HepG2 (cell line): Measurements from ENCODE around the gene SSC5D. TPM values are rescaled to one million over a fixed set of nuclear protein-coding genes. Genes with fewer than 3 reads are reported as not detected.
A peak's percentile ranks its signal among the peaks of the same experiment; 100 is the strongest.

Experiments used
- AGO1 ChIP-seq: fragments of 200-400 bp; formaldehyde crosslinking; IDR thresholded peaks from 2 replicates; pipeline ENCODE4 v1.6.1; 2017; ENCODE audit warnings: mild to moderate bottlenecking, low read depth, low read length, moderate library complexity; ENCODE audit not compliant: poor library complexity, severe bottlenecking
- CSRNP2 ChIP-seq: sonication (generic); formaldehyde crosslinking; conservative IDR thresholded peaks from 2 replicates; pipeline ENCODE4 v1.8.0; 2022; ENCODE audit warnings: low read depth, missing genetic modification reagents
- FIP1L1 ChIP-seq: fragments of 200-400 bp; formaldehyde crosslinking; IDR thresholded peaks from 2 replicates; pipeline ENCODE4 v1.6.1; 2018; ENCODE audit warnings: low read depth, mild to moderate bottlenecking, low read length, moderate library complexity, borderline replicate concordance; ENCODE audit not compliant: insufficient read depth
- MAF1 ChIP-seq: sonication (generic); formaldehyde crosslinking; IDR thresholded peaks from 2 replicates; pipeline ENCODE4 v1.5.0; 2020; ENCODE audit warnings: missing genetic modification reagents, borderline replicate concordance
- MXI1 ChIP-seq: IDR thresholded peaks from 3 replicates; pipeline ENCODE4 v1.6.1; 2012; ENCODE audit warnings: low read depth, low read length, inconsistent platforms, borderline replicate concordance
- MYC ChIP-seq: sonication (generic); formaldehyde crosslinking; IDR thresholded peaks from 2 replicates; pipeline ENCODE4 v1.9.0; 2021; ENCODE audit warnings: missing genetic modification reagents, borderline replicate concordance
- NFE2 ChIP-seq: sonication (generic); formaldehyde crosslinking; IDR thresholded peaks from 2 replicates; pipeline ENCODE4 v1.4.0; 2020; ENCODE audit warnings: missing genetic modification reagents
- PLSCR1 ChIP-seq: sonication (generic); formaldehyde crosslinking; IDR thresholded peaks from 2 replicates; pipeline ENCODE4 v1.5.0; 2020; ENCODE audit warnings: missing genetic modification reagents, mild to moderate bottlenecking, borderline replicate concordance
- RELA ChIP-seq: sonication (generic); formaldehyde crosslinking; IDR thresholded peaks from 2 replicates; pipeline ENCODE4 v1.4.0; 2020; ENCODE audit warnings: missing genetic modification reagents
- RORA ChIP-seq: sonication (generic); formaldehyde crosslinking; IDR thresholded peaks from 2 replicates; pipeline ENCODE4 v1.5.0; 2020; ENCODE audit warnings: mild to moderate bottlenecking, missing genetic modification reagents, moderate library complexity
- SP5 ChIP-seq: IDR thresholded peaks from 2 replicates; pipeline ENCODE4 v1.6.1; 2016; ENCODE audit warnings: low read depth, borderline replicate concordance
- ZMYM2 ChIP-seq: sonication (generic); formaldehyde crosslinking; IDR thresholded peaks from 2 replicates; pipeline ENCODE4 v1.8.0; 2022; ENCODE audit warnings: mild to moderate bottlenecking, missing genetic modification reagents
- ZNF224 ChIP-seq: sonication (generic); formaldehyde crosslinking; IDR thresholded peaks from 2 replicates; pipeline ENCODE4 v1.5.0; 2020; ENCODE audit warnings: mild to moderate bottlenecking, missing genetic modification reagents
- ZNF577 ChIP-seq: sonication (generic); formaldehyde crosslinking; IDR thresholded peaks from 2 replicates; pipeline ENCODE4 v1.4.0; 2020; ENCODE audit warnings: mild to moderate bottlenecking, low read depth, missing genetic modification reagents, borderline replicate concordance
- ZNF629 ChIP-seq: sonication (generic); formaldehyde crosslinking; conservative IDR thresholded peaks from 2 replicates; pipeline ENCODE4 v1.5.0; 2020; ENCODE audit warnings: missing genetic modification reagents
- ZNF713 ChIP-seq: sonication (generic); formaldehyde crosslinking; IDR thresholded peaks from 2 replicates; pipeline ENCODE4 v1.4.0; 2020; ENCODE audit warnings: mild to moderate bottlenecking, missing genetic modification reagents
- ZNF891 ChIP-seq: sonication (generic); formaldehyde crosslinking; IDR thresholded peaks from 2 replicates; pipeline ENCODE4 v1.5.0; 2020; ENCODE audit warnings: mild to moderate bottlenecking, missing genetic modification reagents
- ZSCAN25 ChIP-seq: sonication (generic); formaldehyde crosslinking; IDR thresholded peaks from 2 replicates; pipeline ENCODE4 v1.8.0; 2022; ENCODE audit warnings: mild to moderate bottlenecking, missing genetic modification reagents
- polyA plus RNA-seq, 8 experiments: library from polyadenylated mRNA; depleted of rRNA in 3 of 8; stranded (reverse) in 7 of 8; unstranded in 1 of 8; fragments of >200 nt; fragmentation: Illumina TruSeq in 4 of 8; extraction: Trizol in 4 of 8; gene quantifications; 2 replicates each; pipeline versions ENCODE4 v1.2.1 to v1.2.3, GENCODE V29; 2011 to 2016; ENCODE audit warnings: low read depth in 4 of 8, missing spikeins in 1 of 8, mixed read lengths in 1 of 8; ENCODE audit not compliant: insufficient read depth in 1 of 8
- total RNA-seq, 5 experiments: library from RNA; depleted of rRNA; stranded (reverse); fragments of >200 nt; fragmentation: Illumina TruSeq; extraction: Trizol; gene quantifications; 2 replicates each; pipeline ENCODE4 v1.2.3, GENCODE V29; 2016; ENCODE audit warnings: low read depth in 1 of 5
- TF ChIP-seq, protein P1 (sequence below): sonication (generic); formaldehyde crosslinking; IDR thresholded peaks from 2 replicates; pipeline ENCODE4 v1.5.1; 2020; ENCODE audit warnings: mild to moderate bottlenecking, missing genetic modification reagents
- TF ChIP-seq, protein P2 (sequence below): sonication (generic); formaldehyde crosslinking; conservative IDR thresholded peaks from 2 replicates; pipeline ENCODE4 v1.8.1; 2023; ENCODE audit warnings: missing genetic modification reagents
- TF ChIP-seq, protein P3 (sequence below): sonication (generic); formaldehyde crosslinking; IDR thresholded peaks from 2 replicates; pipeline ENCODE4 v1.4.0; 2020; ENCODE audit warnings: missing genetic modification reagents

Gene SSC5D
- total and polyA plus RNA-seq, 2 of the 13 experiments (the other 11 are each of a cell fraction or from before 2014, with no cell fraction given) = not detected

- no peak for TF ChIP-seq CSRNP2 (CRISPR knock-in tag)
- TF ChIP-seq, protein P1, sequence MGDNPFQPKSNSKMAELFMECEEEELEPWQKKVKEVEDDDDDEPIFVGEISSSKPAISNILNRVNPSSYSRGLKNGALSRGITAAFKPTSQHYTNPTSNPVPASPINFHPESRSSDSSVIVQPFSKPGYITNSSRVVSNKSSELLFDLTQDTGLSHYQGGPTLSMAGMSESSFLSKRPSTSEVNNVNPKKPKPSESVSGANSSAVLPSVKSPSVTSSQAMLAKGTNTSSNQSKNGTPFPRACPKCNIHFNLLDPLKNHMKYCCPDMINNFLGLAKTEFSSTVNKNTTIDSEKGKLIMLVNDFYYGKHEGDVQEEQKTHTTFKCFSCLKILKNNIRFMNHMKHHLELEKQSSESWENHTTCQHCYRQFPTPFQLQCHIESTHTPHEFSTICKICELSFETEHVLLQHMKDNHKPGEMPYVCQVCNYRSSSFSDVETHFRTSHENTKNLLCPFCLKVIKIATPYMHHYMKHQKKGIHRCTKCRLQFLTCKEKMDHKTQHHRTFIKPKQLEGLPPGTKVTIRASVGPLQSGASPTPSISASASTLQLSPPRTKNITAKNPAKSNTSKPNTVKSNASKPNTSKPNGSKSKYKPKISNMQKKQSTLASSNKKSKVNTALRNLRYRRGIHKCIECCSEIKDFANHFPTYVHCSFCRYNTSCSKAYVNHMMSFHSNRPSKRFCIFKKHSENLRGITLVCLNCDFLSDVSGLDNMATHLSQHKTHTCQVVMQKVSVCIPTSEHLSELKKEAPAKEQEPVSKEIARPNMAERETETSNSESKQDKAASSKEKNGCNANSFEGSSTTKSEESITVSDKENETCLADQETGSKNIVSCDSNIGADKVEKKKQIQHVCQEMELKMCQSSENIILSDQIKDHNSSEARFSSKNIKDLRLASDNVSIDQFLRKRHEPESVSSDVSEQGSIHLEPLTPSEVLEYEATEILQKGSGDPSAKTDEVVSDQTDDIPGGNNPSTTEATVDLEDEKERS (CRISPR knock-in tag) = 0 out of 2 replicates have a peak, but pooled peaks have one; percentile 53
- TF ChIP-seq ZNF891 (CRISPR knock-in tag) = peak; percentile 43; the same call in 1 of the 2 replicates
- TF ChIP-seq NFE2 (CRISPR knock-in tag) = no peak
- TF ChIP-seq, protein P2, sequence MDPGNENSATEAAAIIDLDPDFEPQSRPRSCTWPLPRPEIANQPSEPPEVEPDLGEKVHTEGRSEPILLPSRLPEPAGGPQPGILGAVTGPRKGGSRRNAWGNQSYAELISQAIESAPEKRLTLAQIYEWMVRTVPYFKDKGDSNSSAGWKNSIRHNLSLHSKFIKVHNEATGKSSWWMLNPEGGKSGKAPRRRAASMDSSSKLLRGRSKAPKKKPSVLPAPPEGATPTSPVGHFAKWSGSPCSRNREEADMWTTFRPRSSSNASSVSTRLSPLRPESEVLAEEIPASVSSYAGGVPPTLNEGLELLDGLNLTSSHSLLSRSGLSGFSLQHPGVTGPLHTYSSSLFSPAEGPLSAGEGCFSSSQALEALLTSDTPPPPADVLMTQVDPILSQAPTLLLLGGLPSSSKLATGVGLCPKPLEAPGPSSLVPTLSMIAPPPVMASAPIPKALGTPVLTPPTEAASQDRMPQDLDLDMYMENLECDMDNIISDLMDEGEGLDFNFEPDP (CRISPR knock-in tag) = no peak
- TF ChIP-seq MXI1 = peak; percentile 84; the same call in 1 of the 3 replicates
- no peak for TF ChIP-seq PLSCR1 (CRISPR knock-in tag)
- TF ChIP-seq ZNF224 = peak; percentile 43; the same call in 1 of the 2 replicates
- TF ChIP-seq SP5 = peak; percentile 91
- 0 out of 2 replicates have a peak, but pooled peaks have one; percentile 6 for TF ChIP-seq ZNF629
- no peak for TF ChIP-seq MAF1 (CRISPR knock-in tag)
- TF ChIP-seq MYC = peak; percentile 97
- TF ChIP-seq ZNF577 = 0 out of 2 replicates have a peak, but pooled peaks have one; percentile 70
- no peak for TF ChIP-seq FIP1L1
- TF ChIP-seq AGO1 = no peak
- no peak for TF ChIP-seq ZSCAN25 (CRISPR knock-in tag)
- peak; percentile 81 for TF ChIP-seq ZMYM2 (CRISPR knock-in tag)
- TF ChIP-seq, protein P3, sequence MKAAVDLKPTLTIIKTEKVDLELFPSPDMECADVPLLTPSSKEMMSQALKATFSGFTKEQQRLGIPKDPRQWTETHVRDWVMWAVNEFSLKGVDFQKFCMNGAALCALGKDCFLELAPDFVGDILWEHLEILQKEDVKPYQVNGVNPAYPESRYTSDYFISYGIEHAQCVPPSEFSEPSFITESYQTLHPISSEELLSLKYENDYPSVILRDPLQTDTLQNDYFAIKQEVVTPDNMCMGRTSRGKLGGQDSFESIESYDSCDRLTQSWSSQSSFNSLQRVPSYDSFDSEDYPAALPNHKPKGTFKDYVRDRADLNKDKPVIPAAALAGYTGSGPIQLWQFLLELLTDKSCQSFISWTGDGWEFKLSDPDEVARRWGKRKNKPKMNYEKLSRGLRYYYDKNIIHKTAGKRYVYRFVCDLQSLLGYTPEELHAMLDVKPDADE (CRISPR knock-in tag) = peak; percentile 82; the same call in 1 of the 2 replicates
- no peak for TF ChIP-seq RORA (CRISPR knock-in tag)
- 0 out of 2 replicates have a peak, but pooled peaks have one; percentile 44 for TF ChIP-seq ZNF713 (CRISPR knock-in tag)
- TF ChIP-seq RELA (CRISPR knock-in tag) = no peak
These were observed 12.0 kb upstream of the SSC5D start, which contains the start of gene ZNF628 (continued) for GRCh38 chr19:55476100-55476775.
